HUES64 (cell line): Measurements from ENCODE around the gene TSPAN2.

ENCODE experiments used
- H3K27ac ChIP-seq: 2 replicates; pipeline ENCODE4 v1.7.0; 2013; ENCODE audit warnings: low read depth, low read length, inconsistent platforms
- H3K27me3 ChIP-seq: 2 replicates; pipeline ENCODE4 v1.6.1; 2013; ENCODE audit warnings: mild to moderate bottlenecking, low read length; ENCODE audit not compliant: insufficient read depth
- H3K36me3 ChIP-seq: 2 replicates; pipeline ENCODE4 v1.6.1; 2013; ENCODE audit warnings: mild to moderate bottlenecking, low read length; ENCODE audit not compliant: insufficient read depth
- H3K4me1 ChIP-seq: 2 replicates; pipeline ENCODE4 v1.6.1; 2013; ENCODE audit warnings: mild to moderate bottlenecking, low read length, moderate library complexity; ENCODE audit not compliant: insufficient read depth
- H3K4me3 ChIP-seq: 2 replicates; pipeline ENCODE4 v1.5.1; 2013; ENCODE audit warnings: mild to moderate bottlenecking, low read length, moderate library complexity
- H3K9ac ChIP-seq: 2 replicates; pipeline ENCODE4 v1.6.1; 2013; ENCODE audit warnings: mild to moderate bottlenecking, low read depth, low read length
- H3K9me3 ChIP-seq: 2 replicates; pipeline ENCODE4 v1.6.1; 2013; ENCODE audit warnings: low read depth, low read length; ENCODE audit not compliant: insufficient read depth
- WGBS: fragments of 150-250, 120-280 bp; methylation state at CpG from one replicate; pipeline ENCODE4 v1.1.7; 2013; ENCODE audit warnings: missing lambda C conversion rate; 5-methylcytosine and 5-hydroxymethylcytosine counted together

The TSPAN2 gene

DNA sequence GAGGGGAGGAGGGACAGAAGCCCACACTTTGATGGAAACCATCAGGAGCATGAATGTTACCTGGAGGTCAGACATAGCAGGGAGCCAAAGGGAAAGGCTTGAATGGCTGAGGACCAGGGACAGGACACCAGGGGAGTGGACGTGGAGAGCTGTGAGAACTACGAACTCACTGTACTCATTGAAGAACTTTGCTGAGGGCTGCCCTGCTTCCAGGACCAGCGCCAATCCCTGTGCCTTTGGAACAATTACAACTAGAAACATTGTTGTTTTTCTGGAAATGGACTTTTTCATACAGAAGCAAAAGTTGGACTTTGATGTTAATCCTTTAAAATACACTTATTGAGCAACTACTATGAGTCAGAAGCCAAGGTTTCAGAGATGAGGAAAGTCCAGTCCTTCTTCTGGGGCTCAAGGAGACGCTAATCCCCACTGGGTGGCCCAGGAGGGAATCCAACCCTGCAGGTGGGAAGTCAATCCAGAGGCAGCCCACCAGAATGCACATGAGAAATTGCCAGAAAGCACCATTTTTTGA lies 12.9 kb downstream of the TSPAN2 start:
- H3K4me1 ChIP-seq = no peaks in the 10 kb centered on the region
- no peaks in the 10 kb centered on the region for H3K36me3 ChIP-seq
- no peaks in the 10 kb centered on the region for H3K9me3 ChIP-seq
- 95% methylated on average over 4 of the region's 4 CpGs for WGBS
- no peak overlapping the region for H3K27ac ChIP-seq
- H3K9ac ChIP-seq = no peak overlapping the region
- no peak overlapping the region for H3K4me3 ChIP-seq
- no peaks in the 10 kb centered on the region for H3K27me3 ChIP-seq

DNA sequence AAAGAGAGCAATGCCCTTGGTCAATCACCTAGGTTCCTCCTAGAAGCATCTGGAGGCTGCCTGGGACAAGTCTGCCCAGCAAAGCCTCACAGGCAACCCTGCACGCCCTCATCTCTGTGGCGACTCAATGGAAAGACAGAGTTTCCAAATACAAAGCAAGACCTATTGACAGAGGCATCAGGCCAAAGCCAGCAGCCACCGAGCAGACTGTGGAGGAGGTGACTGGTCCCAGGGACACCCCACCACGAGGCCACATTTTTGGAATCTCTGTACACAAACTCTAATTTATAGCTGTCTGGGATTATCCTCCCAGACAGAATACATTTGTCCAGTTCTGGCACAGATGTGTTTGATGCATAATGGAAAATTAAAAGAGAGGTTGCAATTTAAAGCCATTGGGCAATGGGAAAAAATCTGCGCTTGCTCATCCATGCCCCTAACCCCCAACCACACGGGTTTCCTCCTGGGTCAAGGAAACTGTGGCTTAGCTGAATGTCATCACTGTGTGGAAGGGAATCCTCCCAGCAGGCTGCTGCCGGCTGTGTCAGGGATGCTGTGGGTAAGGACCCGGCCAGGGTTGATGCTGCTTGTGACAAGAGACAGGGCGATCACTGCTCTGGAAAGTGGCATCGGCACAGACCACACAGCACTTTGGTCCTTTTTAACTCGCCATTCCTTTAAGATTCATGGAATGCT lies 14.3 kb downstream of the TSPAN2 start:
- no peaks in the 10 kb centered on the region for H3K27me3 ChIP-seq
- 90% methylated on average over 11 of the region's 11 CpGs for WGBS

DNA sequence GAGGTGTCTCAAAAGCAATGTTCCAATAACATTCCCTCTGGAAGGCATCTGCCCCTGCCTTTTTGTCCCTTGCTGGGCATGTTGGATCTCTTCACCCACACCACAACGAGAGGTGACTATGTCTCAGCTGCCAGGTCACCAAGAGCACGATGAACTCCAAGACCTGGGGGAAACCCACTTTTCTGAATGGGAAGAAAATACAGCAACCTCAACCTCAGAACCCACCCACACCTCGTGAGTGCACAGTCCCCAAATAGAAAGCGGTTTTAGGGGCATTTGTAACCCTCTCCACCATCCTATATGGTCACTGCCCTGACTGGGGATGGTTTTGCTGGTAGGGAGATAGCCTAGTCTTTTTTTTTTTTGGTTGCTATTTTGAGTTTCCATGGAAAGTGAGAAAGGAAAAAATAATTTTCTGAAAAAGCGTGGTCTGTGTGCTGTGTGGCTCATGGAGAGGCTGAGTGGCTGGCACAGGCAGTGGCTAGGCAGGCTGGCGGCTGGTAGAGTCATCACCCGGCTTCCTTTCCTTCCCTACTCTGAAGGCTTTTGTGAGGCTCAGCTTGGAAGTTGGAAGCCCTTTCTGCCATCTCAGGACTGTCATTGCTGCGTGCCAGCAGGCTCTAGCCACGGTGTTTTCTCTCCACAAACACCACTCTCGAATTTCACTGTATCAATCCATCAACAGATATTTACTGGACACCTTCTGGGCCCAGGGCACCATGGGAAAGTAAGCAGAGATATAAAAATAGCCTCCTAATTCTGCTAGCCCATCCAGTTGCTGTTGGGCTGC lies 15.8 kb downstream of the TSPAN2 start:
- Histone ChIP-seq H3K36me3 (no peaks in the 10 kb centered on the region), H3K27ac (no peak overlapping the region), H3K9me3 (no peaks in the 10 kb centered on the region), H3K4me3 (no peak overlapping the region), H3K9ac (no peak overlapping the region), H3K4me1 (peaks cover 6% of the 10 kb centered on the region), H3K27me3 (no peaks in the 10 kb centered on the region)
- 94% methylated on average over 10 of the region's 10 CpGs for WGBS

More for the DNA sequence above, 14.3 kb downstream of the TSPAN2 start:
- no peak overlapping the region for H3K9ac ChIP-seq
- H3K4me1 ChIP-seq = peaks cover 6% of the 10 kb centered on the region
- no peak overlapping the region for H3K27ac ChIP-seq
- H3K9me3 ChIP-seq = no peaks in the 10 kb centered on the region
- no peak overlapping the region for H3K4me3 ChIP-seq
- no peaks in the 10 kb centered on the region for H3K36me3 ChIP-seq

DNA sequence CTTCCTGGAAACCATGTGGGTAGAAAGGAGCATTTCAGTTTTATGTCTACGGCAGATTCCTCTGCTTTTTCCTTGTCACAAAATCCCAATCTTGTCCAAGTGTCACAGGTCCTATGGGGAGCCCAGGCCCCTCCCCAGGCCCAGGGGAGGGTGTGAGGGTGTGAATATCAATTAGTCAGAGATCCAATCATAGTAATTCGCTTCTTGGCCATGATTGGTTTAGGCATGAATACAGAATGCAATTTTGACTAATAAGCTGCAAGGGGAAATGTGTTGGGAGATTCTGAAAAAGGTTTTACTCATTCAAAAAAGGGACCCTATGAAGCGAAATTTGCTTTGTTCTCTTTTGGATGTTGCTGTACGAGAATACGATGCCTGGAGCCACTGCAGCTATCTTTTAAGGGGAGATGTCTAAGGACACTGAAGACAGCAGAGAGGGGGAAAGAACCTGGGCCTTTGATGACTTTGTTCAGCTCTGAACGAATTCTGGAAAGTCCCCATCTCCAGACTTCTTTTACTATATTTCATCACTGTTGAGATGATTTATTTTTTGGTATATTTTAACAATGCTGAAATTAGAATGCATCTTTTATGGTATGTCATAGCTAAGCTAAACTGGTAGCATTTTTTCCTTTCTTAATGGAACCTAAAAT lies 18.2 kb downstream of the TSPAN2 start:
- Histone ChIP-seq H3K27ac (no peak overlapping the region), H3K9me3 (no peaks in the 10 kb centered on the region), H3K4me3 (no peak overlapping the region), H3K36me3 (0 out of 2 replicates have a peak, but pooled peaks cover 4% of the 10 kb centered on the region), H3K9ac (no peak overlapping the region), H3K27me3 (no peaks in the 10 kb centered on the region), H3K4me1 (peaks cover 6% of the 10 kb centered on the region)
- WGBS = 95% methylated on average over 5 of the region's 6 CpGs

DNA sequence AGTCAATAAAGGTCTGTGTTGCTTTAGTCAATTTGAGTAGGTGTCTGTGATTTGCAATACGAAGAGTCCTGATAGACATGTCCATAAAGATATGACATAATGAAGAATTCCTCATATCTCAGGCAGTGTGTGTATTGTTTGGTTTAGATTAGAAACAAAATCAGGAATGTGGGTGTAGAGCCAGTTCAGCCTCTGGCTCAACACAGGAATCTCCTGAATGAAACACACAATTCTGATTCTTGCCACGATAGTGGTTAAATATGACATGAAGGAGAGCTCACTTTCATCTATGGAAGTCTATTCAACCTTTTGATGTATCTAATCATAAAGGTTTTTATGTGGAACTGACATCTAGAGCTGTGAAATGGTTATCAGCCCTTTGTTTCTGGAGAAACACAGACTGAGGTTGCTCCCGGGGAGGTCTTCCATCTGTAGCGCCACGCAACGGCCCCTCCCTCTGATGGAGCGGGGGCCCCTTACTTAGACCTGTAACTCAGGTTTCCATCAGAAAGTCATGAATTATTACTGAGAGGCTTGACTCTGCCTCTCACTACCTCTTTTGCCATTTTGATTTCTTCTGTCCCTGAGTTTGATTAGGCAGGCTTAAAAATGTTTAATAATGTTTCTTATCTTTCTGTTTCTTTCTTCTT lies 19.5 kb downstream of the TSPAN2 start:
- no peaks in the 10 kb centered on the region for H3K27me3 ChIP-seq
- H3K9ac ChIP-seq = no peak overlapping the region
- H3K27ac ChIP-seq = no peak overlapping the region
- 91% methylated on average over 7 of the region's 7 CpGs for WGBS
- no peaks in the 10 kb centered on the region for H3K9me3 ChIP-seq
- 0 out of 2 replicates have a peak, but pooled peaks cover 4% of the 10 kb centered on the region for H3K36me3 ChIP-seq
- H3K4me3 ChIP-seq = no peak overlapping the region
- H3K4me1 ChIP-seq = peaks cover 6% of the 10 kb centered on the region

DNA sequence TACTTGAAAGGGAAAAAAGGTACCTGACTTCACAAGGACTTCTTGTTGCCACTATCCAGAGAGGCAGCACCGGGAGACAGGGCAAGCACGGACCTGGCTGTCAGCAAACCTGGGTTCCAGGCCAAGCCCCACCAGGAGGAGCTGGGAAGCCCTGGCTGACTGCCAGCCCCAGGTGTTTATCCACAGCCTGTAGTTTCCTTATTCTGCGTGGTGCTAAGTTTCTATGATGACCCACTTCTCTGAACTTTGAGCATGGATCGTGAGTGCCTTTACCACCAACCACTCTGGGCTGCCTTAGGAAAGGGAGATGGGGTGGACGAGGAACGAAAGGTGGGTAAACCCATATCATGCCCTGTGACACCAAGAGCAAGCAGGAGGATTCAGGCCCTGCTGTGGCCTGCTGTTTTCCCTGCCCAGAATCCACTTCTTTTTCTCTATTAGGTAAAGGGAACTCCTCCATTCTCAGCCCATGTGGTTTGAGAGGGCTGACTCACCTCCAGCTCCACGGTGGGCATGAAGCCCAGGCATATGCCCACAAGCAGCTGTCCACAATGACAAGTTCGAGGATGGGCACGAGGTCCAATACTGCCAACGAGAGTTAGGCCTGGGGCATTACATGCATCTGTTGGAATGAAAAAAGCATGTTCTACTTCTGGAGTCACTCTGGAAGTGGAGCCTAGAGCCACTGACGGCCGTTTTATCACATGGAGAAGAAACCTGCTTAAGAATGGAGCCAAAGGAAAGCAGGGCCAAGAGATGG lies 20.3 kb downstream of the TSPAN2 start:
- 0 out of 2 replicates have a peak, but pooled peaks cover 4% of the 10 kb centered on the region for H3K36me3 ChIP-seq
- H3K9ac ChIP-seq = no peak overlapping the region
- no peaks in the 10 kb centered on the region for H3K27me3 ChIP-seq
- no peak overlapping the region for H3K4me3 ChIP-seq
- peaks cover 6% of the 10 kb centered on the region for H3K4me1 ChIP-seq
- 95% methylated on average over 12 of the region's 12 CpGs for WGBS
- H3K9me3 ChIP-seq = no peaks in the 10 kb centered on the region
- no peak overlapping the region for H3K27ac ChIP-seq

DNA sequence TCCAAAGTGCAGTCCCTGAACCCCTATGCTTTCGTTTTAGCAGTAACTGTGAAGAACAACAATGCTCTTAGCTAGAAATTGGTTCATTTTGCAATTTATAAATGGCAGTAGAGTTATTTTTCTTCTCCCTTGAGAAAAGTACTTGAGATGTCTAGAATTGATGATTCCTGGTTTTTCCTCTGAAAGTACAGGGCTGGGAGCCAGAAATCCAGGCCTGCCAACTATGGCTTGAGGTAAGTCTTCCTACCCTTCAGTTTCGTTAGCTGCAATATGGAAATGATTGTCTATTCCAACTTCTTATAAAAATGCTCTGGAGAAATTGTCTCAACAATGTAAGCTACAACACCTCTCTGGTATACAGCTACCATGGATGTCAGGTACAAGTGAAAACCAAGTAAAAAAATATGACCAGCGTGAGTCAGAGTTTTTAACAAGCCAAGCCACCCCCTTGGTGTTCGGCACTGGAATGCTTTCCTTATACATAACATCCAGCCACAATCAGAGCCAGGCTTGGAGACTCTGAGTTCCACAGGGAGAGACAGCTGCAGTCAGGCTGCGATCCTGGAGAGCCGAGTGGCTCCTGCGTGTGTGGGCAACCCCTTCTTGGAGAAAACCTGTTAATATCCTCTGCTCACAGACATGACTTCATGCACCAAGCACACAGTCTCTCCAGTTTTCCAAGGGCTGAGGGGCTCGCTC lies 22.0 kb downstream of the TSPAN2 start:
- Histone ChIP-seq H3K9ac (no peak overlapping the region), H3K4me3 (no peak overlapping the region), H3K4me1 (peaks cover 9% of the 10 kb centered on the region), H3K27ac (no peak overlapping the region), H3K36me3 (0 out of 2 replicates have a peak, but pooled peaks cover 4% of the 10 kb centered on the region), H3K27me3 (no peaks in the 10 kb centered on the region), H3K9me3 (no peaks in the 10 kb centered on the region)
- WGBS = 89% methylated on average over 8 of the region's 8 CpGs

DNA sequence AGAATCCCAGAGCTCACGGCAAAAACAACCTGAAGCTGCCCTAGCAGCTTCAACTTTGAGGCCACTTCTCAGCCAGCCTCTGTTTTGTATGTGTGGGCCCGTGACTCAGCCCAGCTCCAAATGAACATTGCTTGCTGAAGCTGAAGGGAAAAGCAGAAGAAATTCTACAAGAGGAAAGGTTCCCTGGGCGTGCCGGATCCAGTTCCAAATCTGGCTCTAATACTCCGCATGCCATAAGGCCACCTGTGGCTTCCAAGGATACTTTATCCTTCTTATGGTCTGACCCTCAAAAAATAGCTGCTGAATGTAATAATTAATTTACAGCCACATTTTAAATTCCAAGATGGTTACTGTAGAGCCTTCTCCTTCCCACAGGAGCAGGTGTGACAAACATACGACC lies 24.3 kb downstream of the TSPAN2 start:
- Histone ChIP-seq H3K9ac (no peak overlapping the region), H3K27ac (no peak overlapping the region), H3K27me3 (no peaks in the 10 kb centered on the region), H3K9me3 (no peaks in the 10 kb centered on the region), H3K4me3 (no peak overlapping the region), H3K4me1 (0 out of 2 replicates have a peak, but pooled peaks cover 3% of the 10 kb centered on the region), H3K36me3 (0 out of 2 replicates have a peak, but pooled peaks cover 4% of the 10 kb centered on the region)
- WGBS = 92% methylated on average over 6 of the region's 6 CpGs

DNA sequence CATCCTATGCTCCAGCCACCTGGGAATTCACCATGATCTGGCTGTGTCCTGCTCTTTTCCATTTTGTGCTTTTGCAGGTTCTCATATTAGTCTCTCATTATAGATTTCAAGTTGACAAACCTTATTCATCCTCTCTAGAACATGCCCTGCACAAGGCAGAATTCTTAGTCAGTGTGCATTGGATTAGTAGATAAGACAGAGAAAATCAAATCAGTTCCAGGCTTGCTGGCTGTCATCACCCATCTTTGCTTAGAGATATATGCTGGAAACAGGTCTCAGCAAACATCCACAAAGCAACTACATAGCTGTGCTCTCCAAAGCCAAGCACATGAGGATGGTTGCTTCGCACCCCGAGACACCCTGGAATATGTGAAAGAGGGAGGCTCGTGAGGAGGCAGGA lies 24.8 kb downstream of the TSPAN2 start:
- Histone ChIP-seq H3K27ac (no peak overlapping the region), H3K4me1 (0 out of 2 replicates have a peak, but pooled peaks cover 3% of the 10 kb centered on the region), H3K9ac (no peak overlapping the region), H3K4me3 (no peak overlapping the region), H3K27me3 (no peaks in the 10 kb centered on the region), H3K9me3 (no peaks in the 10 kb centered on the region), H3K36me3 (0 out of 2 replicates have a peak, but pooled peaks cover 4% of the 10 kb centered on the region)
- WGBS = 97% methylated on average over 3 of the region's 3 CpGs
